Left lung (tissue), 10 donors: ENCODE data around the gene NANOS1. TPM values are rescaled to one million over a fixed set of nuclear protein-coding genes. Genes with fewer than 3 reads are reported as not detected.

ENCODE experiments used
- ATAC-seq: fragments of 200-7000 bp; cut with Tn5 transposase; one replicate; pipeline ENCODE4 v1.9.1; 2020; ENCODE audit warnings: moderate library complexity
- DNase-seq, 4 donors: peaks; one replicate each; pipeline ENCODE4 v3.0.0-alpha.2; 2013 to 2020
- H3K27ac ChIP-seq, 2 donors: fragments of 200-600 bp; sonication (generic) in 1 of 2; one replicate each; pipeline versions ENCODE4 v1.5.0 to v1.8.0; 2020 to 2021
- H3K27me3 ChIP-seq, 2 donors: fragments of 200-600 bp; sonication (generic) in 1 of 2; one replicate each; pipeline versions ENCODE4 v1.5.0 to v1.8.0; 2020 to 2021
- H3K36me3 ChIP-seq, 2 donors: fragments of 200-600 bp; sonication (generic) in 1 of 2; one replicate each; pipeline versions ENCODE4 v1.5.0 to v1.8.0; 2020 to 2021
- H3K4me1 ChIP-seq, 2 donors: fragments of 200-600 bp; one replicate each; pipeline ENCODE4 v1.8.0; 2021
- H3K4me3 ChIP-seq, 2 donors: fragments of 200-600 bp; sonication (generic) in 1 of 2; one replicate each; pipeline versions ENCODE4 v1.5.0 to v1.8.0; 2020 to 2021; ENCODE audit warnings: mild to moderate bottlenecking in 1 of 2
- H3K9me3 ChIP-seq, 2 donors: fragments of 200-600 bp; sonication (generic) in 1 of 2; one replicate each; pipeline versions ENCODE4 v1.5.0 to v1.8.0; 2020 to 2021
- CTCF ChIP-seq, 2 donors: fragments of 200-600 bp; sonication (generic) in 1 of 2; IDR thresholded peaks; one replicate each; pipeline versions ENCODE4 v1.5.0 to v1.8.0; 2021; ENCODE audit warnings: antibody characterized with exemption in 2 of 2
- intact Hi-C, 2 donors: fragments of 100-400 bp; cut with DNase I; formaldehyde crosslinking; loops; one replicate each; pipeline versions ENCODE4 v1.11.2 to v1.14.2; 2022
- polyA plus RNA-seq, 6 donors: library from polyadenylated mRNA; unstranded; fragments of 120-200 nt; gene quantifications; one replicate each; pipeline ENCODE4 v1.2.1, GENCODE V29; 2013; ENCODE audit not compliant: insufficient read length in 6 of 6
- total RNA-seq, 2 donors: library from RNA; stranded (reverse); fragmentation: NEBNext Ultra II Directional; extraction: Animal tissue kit (Norgen Biotek cat#: 25700); gene quantifications; one replicate each; pipeline ENCODE4 v1.2.1, GENCODE V29; 2021
- donor health status: DM: no; HTN: yes; CAD: no.
- donor health status: DM: no; HTN: no; CAD: no.

The NANOS1 gene
- total and polyA plus RNA-seq, 8 donors, result 1.0 to 7.0 (median 4.2) TPM

DNA sequence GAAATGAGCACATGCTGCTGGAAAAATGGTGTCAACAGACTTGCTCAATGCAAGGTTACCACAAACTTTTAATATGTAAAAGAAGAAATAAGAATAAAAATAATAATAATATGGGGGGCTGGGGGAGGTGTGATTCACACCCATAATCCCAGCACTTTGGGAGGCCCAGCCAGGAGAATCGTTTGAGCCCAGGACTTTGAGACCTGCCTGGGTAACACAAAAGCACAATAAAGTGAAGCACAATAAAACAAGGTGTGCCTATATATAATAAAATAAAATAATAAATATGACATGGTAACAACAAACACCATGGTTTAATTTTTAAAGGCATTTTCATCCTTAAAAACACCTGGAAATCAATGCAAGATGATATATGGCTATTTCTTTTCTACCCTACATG, 26.0 kb downstream of the NANOS1 start:
- Histone ChIP-seq H3K27ac (no peak overlapping the region), H3K36me3 (peaks cover 6 to 98% of the 10 kb centered on the region in 2 donors), H3K9me3 (no peaks in the 10 kb centered on the region), H3K4me3 (no peak overlapping the region), H3K4me1 (no peaks in the 10 kb centered on the region), H3K27me3 (no peaks in the 10 kb centered on the region)
- no peak for TF ChIP-seq CTCF (IDR thresholded peaks at IDR 0.05)
- DNase-seq, result no peak
- intact Hi-C loops, result no loop called here
- no peak for ATAC-seq

DNA sequence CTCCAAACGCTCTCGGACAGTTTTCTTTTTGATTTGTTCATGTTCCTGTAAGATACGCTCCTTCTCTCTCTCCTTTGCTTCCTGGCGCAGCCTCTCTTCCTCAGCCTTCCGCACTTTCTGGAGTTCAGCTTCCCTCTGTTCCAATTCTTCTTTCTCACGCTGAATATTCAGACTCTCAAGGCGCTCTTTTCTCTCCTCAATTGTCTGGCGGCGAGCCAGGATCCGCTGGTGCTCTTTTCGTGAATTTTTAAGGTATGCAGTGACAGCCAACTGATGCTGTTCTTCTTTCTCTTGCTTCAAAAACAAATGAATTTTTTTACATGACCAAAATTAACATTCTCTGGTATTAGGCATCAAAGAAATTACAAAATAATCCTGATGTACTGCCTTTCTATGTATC, 28.5 kb downstream of the NANOS1 start:
- intact Hi-C loops, result no loop called here
- Histone ChIP-seq H3K27ac (no peak overlapping the region), H3K36me3 (peaks cover 6 to 100% of the 10 kb centered on the region in 2 donors), H3K27me3 (no peaks in the 10 kb centered on the region), H3K4me1 (no peaks in the 10 kb centered on the region), H3K4me3 (no peak overlapping the region), H3K9me3 (no peaks in the 10 kb centered on the region)
- no peak for TF ChIP-seq CTCF (IDR thresholded peaks at IDR 0.05)
- DNase-seq (no peak), ATAC-seq (no peak)

DNA sequence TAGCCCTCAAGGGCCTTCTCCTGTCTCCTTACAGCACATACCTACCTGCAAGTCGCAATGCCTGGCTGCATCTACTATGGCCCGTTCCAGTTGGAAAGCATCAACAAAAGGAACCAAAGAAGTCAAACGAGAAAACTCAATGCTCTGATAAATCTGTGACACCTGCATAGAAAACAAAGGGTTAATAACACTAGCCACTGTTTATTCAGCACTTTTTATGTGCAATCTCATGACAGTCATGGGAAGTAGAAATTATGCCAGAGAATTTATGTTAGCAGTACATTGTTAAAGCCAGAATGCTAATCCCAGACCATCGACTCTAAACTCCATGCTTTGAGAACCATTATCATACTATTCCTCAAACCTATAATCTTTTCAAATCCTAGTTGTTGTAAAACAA, 30.0 kb downstream of the NANOS1 start:
- no peaks in the 10 kb centered on the region for H3K27me3 ChIP-seq
- TF ChIP-seq CTCF (IDR thresholded peaks at IDR 0.05), result no peak
- H3K4me1 ChIP-seq, result no peaks in the 10 kb centered on the region
- no peak overlapping the region for H3K27ac ChIP-seq
- H3K36me3 ChIP-seq, result peaks cover 6 to 100% of the 10 kb centered on the region in 2 donors
- DNase-seq, result no peak
- no peaks in the 10 kb centered on the region for H3K9me3 ChIP-seq
- ATAC-seq, result no peak
- intact Hi-C loops, result no loop called here
- no peak overlapping the region for H3K4me3 ChIP-seq

DNA sequence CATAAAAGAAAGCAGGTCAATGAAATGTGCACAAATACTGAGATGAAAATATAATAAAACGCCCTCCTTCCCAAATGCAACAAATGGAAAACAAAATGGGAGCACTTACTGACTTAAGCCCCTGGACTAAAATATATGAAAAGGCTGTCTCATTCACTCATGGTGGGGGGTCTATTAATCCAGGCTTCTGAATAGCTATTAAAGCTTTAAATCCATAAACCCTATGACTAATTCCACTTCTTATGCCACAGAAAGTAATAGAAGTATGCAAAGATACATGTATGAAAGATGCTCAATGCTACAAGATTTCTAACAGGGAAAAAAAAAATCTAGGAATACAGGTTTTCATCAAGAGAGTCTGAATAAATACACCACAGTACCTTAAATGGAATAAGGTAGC, 30.6 kb downstream of the NANOS1 start:
- Histone ChIP-seq H3K9me3 (no peaks in the 10 kb centered on the region), H3K27ac (no peak overlapping the region), H3K27me3 (no peaks in the 10 kb centered on the region), H3K4me3 (no peak overlapping the region), H3K36me3 (peaks cover 6 to 100% of the 10 kb centered on the region in 2 donors), H3K4me1 (no peaks in the 10 kb centered on the region)
- intact Hi-C loops, result no loop called here
- ATAC-seq (no peak), DNase-seq (no peak)
- TF ChIP-seq CTCF (IDR thresholded peaks at IDR 0.05), result no peak

DNA sequence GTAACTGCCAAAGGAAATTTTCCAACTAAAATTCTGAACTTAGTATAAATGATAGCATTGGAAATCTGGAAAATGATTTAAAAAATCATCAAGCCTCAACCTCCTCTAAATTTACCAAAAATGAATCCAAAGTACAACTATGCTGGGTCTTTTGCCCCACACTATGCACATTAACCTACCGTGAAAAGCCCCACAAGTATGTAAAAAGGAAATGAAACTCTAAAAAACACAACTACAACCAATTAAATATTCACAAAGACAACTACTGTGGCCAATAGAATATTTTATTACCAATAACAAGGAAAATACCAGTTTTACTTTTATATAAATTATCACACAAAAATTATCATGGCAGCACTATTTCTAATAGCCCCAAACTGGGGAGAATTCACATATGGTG, 31.8 kb downstream of the NANOS1 start:
- DNase-seq (no peak), ATAC-seq (no peak)
- Histone ChIP-seq H3K4me1 (no peaks in the 10 kb centered on the region), H3K27me3 (no peaks in the 10 kb centered on the region), H3K27ac (no peak overlapping the region), H3K4me3 (no peak overlapping the region), H3K36me3 (peaks cover 6 to 100% of the 10 kb centered on the region in 2 donors), H3K9me3 (no peaks in the 10 kb centered on the region)
- intact Hi-C loops, result no loop called here
- TF ChIP-seq CTCF (IDR thresholded peaks at IDR 0.05), result no peak
